ENCODE results near the gene TNIK.

Gene TNIK

DNA sequence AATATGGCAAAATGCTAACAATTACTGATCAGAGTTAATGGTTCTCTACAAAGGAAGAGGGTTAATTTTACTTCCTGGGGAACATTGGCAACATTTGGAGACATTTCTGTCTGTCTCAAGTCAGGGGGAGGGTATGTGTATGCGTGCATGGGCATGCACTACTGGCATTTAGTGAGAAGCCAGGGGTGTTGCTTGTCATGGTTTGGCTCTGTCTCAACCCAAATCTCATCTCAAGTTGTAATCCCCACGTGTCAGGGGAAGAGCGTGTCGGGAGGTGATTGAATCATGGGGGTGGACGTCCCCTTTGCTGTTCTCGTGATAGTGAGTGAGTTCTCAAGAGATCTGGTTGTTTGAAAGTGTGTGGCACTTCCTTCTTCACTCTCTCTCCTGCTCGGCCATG lies 28.3 kb upstream of the TNIK start:
- H3K27ac ChIP-seq, result no peak overlapping the region
- TF ChIP-seq CTCF (conservative IDR thresholded peaks at IDR 0.05), result no peak
- no peak for TF ChIP-seq ZFX (IDR thresholded peaks at IDR 0.05)

DNA sequence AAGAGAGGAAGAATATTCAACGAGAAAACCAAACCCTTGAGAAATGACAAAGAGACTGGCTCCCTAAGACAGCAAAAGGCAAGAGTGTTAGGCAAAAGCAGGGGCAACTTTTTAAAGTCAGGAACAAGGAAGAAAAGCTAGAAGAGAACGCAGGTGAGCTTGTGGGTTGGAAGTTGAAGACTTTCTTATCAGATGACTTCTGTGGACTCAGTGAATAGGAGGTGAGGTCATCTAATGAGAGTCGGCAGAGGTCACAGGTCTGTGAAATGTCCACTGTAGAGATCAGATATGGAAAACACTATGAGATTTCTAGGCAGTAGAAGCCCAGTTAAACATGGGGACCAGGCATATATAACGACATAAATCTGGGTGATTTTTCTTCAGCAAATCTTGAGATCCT lies 27.2 kb upstream of the TNIK start:
- TF ChIP-seq ZFX (IDR thresholded peaks at IDR 0.05), result no peak
- no peak for TF ChIP-seq CTCF (conservative IDR thresholded peaks at IDR 0.05)
- H3K27ac ChIP-seq, result no peak overlapping the region

GRCh38 chr3:171485338-171485737 lies 25.1 kb upstream of the TNIK start:
- H3K27ac ChIP-seq, result no peak overlapping the region
- TF ChIP-seq CTCF (conservative IDR thresholded peaks at IDR 0.05) (no peak), ZFX (IDR thresholded peaks at IDR 0.05) (no peak)

DNA sequence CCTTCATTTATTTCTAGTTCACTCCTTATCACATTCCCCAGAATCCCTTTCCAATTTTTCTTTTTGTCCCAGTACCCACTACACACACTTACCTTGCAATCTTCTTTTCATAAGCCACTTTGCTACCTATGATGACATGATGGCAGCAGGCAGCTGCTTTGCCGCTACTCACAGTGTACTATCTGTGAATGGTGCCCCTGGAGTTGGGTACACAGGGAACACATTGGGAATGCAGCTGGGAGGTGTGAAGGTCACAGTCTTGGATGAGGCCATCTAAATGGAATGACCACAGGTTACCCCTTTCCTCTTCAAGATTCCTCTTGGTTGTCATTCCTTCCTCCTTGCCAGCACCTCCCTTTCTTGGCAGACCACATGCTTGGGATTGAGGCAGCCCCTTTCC lies 20.8 kb upstream of the TNIK start:
- TF ChIP-seq CTCF (conservative IDR thresholded peaks at IDR 0.05), result no peak
- no peak for TF ChIP-seq ZFX (IDR thresholded peaks at IDR 0.05)
- no peak overlapping the region for H3K27ac ChIP-seq

DNA sequence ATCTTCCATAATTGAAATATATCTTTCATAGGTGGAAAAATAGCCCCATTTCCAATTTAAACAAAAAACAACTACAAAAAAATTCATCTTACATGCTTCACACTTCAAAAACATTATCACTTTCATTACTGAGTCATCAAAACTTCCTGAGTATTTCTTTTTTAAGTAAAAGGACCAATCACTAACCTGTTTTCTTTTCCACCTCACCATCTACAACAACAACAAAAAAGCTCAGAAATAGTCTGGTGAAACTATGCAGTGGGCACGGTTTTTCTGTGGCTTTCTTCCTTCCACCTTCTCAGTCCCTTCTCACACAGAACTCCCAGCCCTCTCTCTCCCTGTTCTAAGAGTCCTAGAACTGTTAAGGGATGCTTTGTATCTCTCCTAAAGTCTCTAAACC lies 20.3 kb upstream of the TNIK start:
- no peak overlapping the region for H3K27ac ChIP-seq
- TF ChIP-seq ZFX (IDR thresholded peaks at IDR 0.05), result no peak
- no peak for TF ChIP-seq CTCF (conservative IDR thresholded peaks at IDR 0.05)

- TF ChIP-seq CTCF (conservative IDR thresholded peaks at IDR 0.05) (no peak), ZFX (IDR thresholded peaks at IDR 0.05) (no peak)
- no peak overlapping the region for H3K27ac ChIP-seq
Measured at GRCh38 chr3:171476532-171477102, 16.4 kb upstream of the TNIK start.

DNA sequence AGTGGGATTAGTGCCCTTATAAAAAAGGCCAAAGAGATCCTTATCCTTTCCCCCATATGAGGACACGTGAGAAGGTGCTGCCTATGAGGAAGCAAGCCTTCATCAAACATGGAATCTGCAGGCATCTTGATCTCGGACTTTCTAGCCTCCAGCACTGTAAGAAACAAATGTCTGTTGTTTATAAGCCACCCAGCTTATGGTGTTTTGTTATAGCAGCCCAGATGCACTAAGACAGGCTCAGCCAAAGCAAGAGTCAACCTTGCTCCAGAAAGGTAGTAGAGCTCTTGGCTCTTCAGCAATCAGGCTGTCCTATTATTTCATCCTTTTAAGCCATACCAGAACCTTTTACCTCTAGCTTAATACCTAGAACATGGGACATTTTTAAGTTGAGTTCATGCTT lies 12.3 kb upstream of the TNIK start:
- H3K27ac ChIP-seq, result no peak overlapping the region
- no peak for TF ChIP-seq ZFX (IDR thresholded peaks at IDR 0.05)
- no peak for TF ChIP-seq CTCF (conservative IDR thresholded peaks at IDR 0.05)
